K562 (cell line): ENCODE measurements around the gene SORT1. TPM values are rescaled to one million over a fixed set of nuclear protein-coding genes. Genes with fewer than 3 reads are reported as not detected.
A peak's percentile ranks its signal among the peaks of the same experiment; 100 is the strongest.
"Not testable (repeated sequence)": the region's sequence is repeated elsewhere in the genome, so short reads cannot be mapped to it uniquely, and the experiment has no call there.

Experiments
- ATAC-seq: fragments of 200-7000 bp; cut with Tn5 transposase; 3 replicates; pipeline ENCODE4 v1.9.1; 2020; ENCODE audit warnings: moderate library complexity
- BruUV-seq: library from RNA; stranded (reverse); fragments of 400-500 nt; replicated peaks from 2 replicates; lab custom pipeline; 2021; lab: Mats Ljungman, UMichigan
- CTCF ChIA-PET: fragments of 300-600 bp; formaldehyde crosslinking; extraction: SDS; loops from one replicate; lab custom pipeline; 2021; ENCODE audit warnings: low intra/inter-chr PET ratio; lab: Yijun Ruan, JAX
- POLR2A ChIA-PET: fragments of 300-600, 350-650 bp; sonication (Branson Sonifier 250); formaldehyde crosslinking; extraction: SDS; loops from one replicate; lab custom pipeline; 2021; ENCODE audit warnings: antibody characterized with exemption, inconsistent platforms; lab: Yijun Ruan, JAX
- DNase-seq, 4 experiments: peaks; one replicate each; pipeline versions ENCODE4 v3.0.0 to v3.0.0-alpha.2; 2011 to 2018; ENCODE audit warnings: low spot score in 3 of 4, mixed read lengths in 3 of 4; ENCODE audit errors: extremely low read depth in 1 of 4
- FAIRE-seq: peaks from 2 replicates; lab custom pipeline; 2011; peaks lifted over from hg19 to GRCh38; lab: Jason Lieb, UNC
- H2AFZ ChIP-seq: 2 replicates; pipeline ENCODE4 v1.6.0; 2011; ENCODE audit warnings: low read depth, low read length, control low read depth, inconsistent platforms
- H3K27ac ChIP-seq: fragments of 200-600 bp; 3 replicates; pipeline ENCODE4 v1.8.0; 2011; ENCODE audit warnings: low read depth, mild to moderate bottlenecking, control low read depth, inconsistent platforms, low read length, moderate library complexity, mixed read lengths; ENCODE audit errors: extremely low read depth
- H3K27me3 ChIP-seq, 2 experiments: fragments of 300-600 bp in 1 of 2; 2 replicates in 1 of 2; 3 replicates in 1 of 2; pipeline versions ENCODE4 v1.6.0 to v1.8.0; 2011; ENCODE audit warnings: inconsistent platforms in 2 of 2, low read length in 2 of 2, mild to moderate bottlenecking in 1 of 2, mixed read lengths in 1 of 2, moderate library complexity in 1 of 2; ENCODE audit not compliant: control insufficient read depth in 2 of 2, insufficient read depth in 2 of 2
- H3K36me3 ChIP-seq: fragments of 300-600 bp; 3 replicates; pipeline ENCODE4 v1.8.0; 2011; ENCODE audit warnings: mild to moderate bottlenecking, low read length, inconsistent platforms; ENCODE audit not compliant: control insufficient read depth, insufficient read depth
- H3K4me1 ChIP-seq, 2 experiments: fragments of 200-600 bp in 1 of 2; replicated peaks in 1 of 2; 2 replicates in 1 of 2; 3 replicates in 1 of 2; pipeline versions ENCODE4 v1.5.1 to v1.8.0; 2011; ENCODE audit warnings: inconsistent platforms in 2 of 2, low read length in 2 of 2, mild to moderate bottlenecking in 1 of 2, mixed read lengths in 1 of 2, moderate library complexity in 1 of 2; ENCODE audit not compliant: control insufficient read depth in 2 of 2, insufficient read depth in 2 of 2
- H3K4me2 ChIP-seq: 2 replicates; pipeline ENCODE4 v1.6.1; 2011; ENCODE audit warnings: low read length, control low read depth, inconsistent platforms, mixed read lengths; ENCODE audit not compliant: insufficient read depth
- H3K4me3 ChIP-seq: fragments of 200-600 bp; sonication (generic), shearing (Covaris generic); 2 replicates; pipeline ENCODE4 v1.5.1; 2016; ENCODE audit warnings: control low read depth, inconsistent platforms
- H3K79me2 ChIP-seq: fragments of 200-600 bp; 3 replicates; pipeline ENCODE4 v1.8.0; 2011; ENCODE audit warnings: low read length, inconsistent platforms; ENCODE audit not compliant: control insufficient read depth, insufficient read depth
- H3K9ac ChIP-seq, 2 experiments: 2 replicates each; pipeline versions ENCODE4 v1.6.0 to v1.6.1; 2011; ENCODE audit warnings: low read depth in 2 of 2, low read length in 2 of 2, control low read depth in 1 of 2, inconsistent platforms in 1 of 2, mild to moderate bottlenecking in 1 of 2, mixed read lengths in 1 of 2; ENCODE audit not compliant: insufficient read depth in 1 of 2
- H3K9me1 ChIP-seq: one replicate; pipeline ENCODE4 v1.6.0; 2011; ENCODE audit warnings: inconsistent platforms, mild to moderate bottlenecking, low read length, moderate library complexity; ENCODE audit not compliant: control insufficient read depth, insufficient read depth
- H3K9me3 ChIP-seq: replicated peaks from 2 replicates; pipeline ENCODE4 v1.5.1; 2011; ENCODE audit warnings: low read depth, low read length, inconsistent platforms; ENCODE audit not compliant: control insufficient read depth, insufficient read depth
- H4K20me1 ChIP-seq: replicated peaks from 2 replicates; pipeline ENCODE4 v1.6.1; 2011; ENCODE audit warnings: low read length, inconsistent platforms, mixed read lengths; ENCODE audit not compliant: control insufficient read depth, insufficient read depth
- BCOR ChIP-seq: fragments of 450-650 bp; IDR thresholded peaks from 2 replicates; pipeline ENCODE4 v1.6.1; 2016
- C11orf30 ChIP-seq: fragments of 450-650 bp; IDR thresholded peaks from 2 replicates; pipeline ENCODE4 v1.6.1; 2016; ENCODE audit warnings: low read depth, mild to moderate bottlenecking
- ELF2 ChIP-seq: fragments of 250-450 bp; sonication (Bioruptor Pico); IDR thresholded peaks from 2 replicates; pipeline ENCODE4 v1.5.0; 2021; ENCODE audit warnings: mild to moderate bottlenecking
- ETS2 ChIP-seq: IDR thresholded peaks from 2 replicates; pipeline ENCODE4 v1.6.1; 2016; ENCODE audit warnings: borderline replicate concordance, missing genetic modification characterization, mild to moderate bottlenecking, moderate library complexity, missing compliant biosample characterization; ENCODE audit not compliant: poor library complexity, severe bottlenecking
- ID3 ChIP-seq, 2 experiments: fragments of 250-450 bp in 1 of 2; fragments of 450-650 bp in 1 of 2; sonication (Bioruptor Pico) in 1 of 2; IDR thresholded peaks; 2 replicates each; pipeline versions ENCODE4 v1.6.1 to v1.8.0; 2016 to 2021; ENCODE audit warnings: mild to moderate bottlenecking in 2 of 2, moderate library complexity in 2 of 2, missing compliant biosample characterization in 1 of 2, missing genetic modification characterization in 1 of 2
- KDM1A ChIP-seq, 2 experiments: fragments of 450-650 bp; IDR thresholded peaks; 2 replicates each; pipeline ENCODE4 v1.6.1; 2016; ENCODE audit warnings: mild to moderate bottlenecking in 2 of 2
- MAFF ChIP-seq: IDR thresholded peaks from 2 replicates; pipeline ENCODE4 v1.6.1; 2012; ENCODE audit warnings: low read length, improper control_type of control experiment
- MAFG ChIP-seq: fragments of 450-650 bp; conservative IDR thresholded peaks from 2 replicates; pipeline ENCODE4 v1.6.1; 2016; ENCODE audit warnings: missing genetic modification characterization, missing compliant biosample characterization
- MCM5 ChIP-seq: fragments of 450-650 bp; IDR thresholded peaks from 2 replicates; pipeline ENCODE4 v1.6.1; 2016; ENCODE audit warnings: low read depth
- RBM25 ChIP-seq: fragments of 200-400 bp; formaldehyde crosslinking; IDR thresholded peaks from 2 replicates; pipeline ENCODE4 v1.6.1; 2018; ENCODE audit warnings: low read length, low read depth, moderate library complexity; ENCODE audit not compliant: severe bottlenecking
- U2AF2 ChIP-seq: fragments of 200-400 bp; formaldehyde crosslinking; optimal IDR thresholded peaks from 2 replicates; pipeline ENCODE3; 2017; ENCODE audit warnings: low read depth, mild to moderate bottlenecking, low read length
- ZNF121 ChIP-seq: sonication (generic); formaldehyde crosslinking; conservative IDR thresholded peaks from 2 replicates; pipeline ENCODE4 v1.8.0; 2022; ENCODE audit warnings: missing genetic modification reagents
- ZNF395 ChIP-seq: fragments of 200-800 bp; sonication (Bioruptor generic); IDR thresholded peaks from 2 replicates; pipeline ENCODE4 v1.6.1; 2017; ENCODE audit warnings: missing genetic modification characterization, missing compliant biosample characterization
- WGBS: fragments of 100-300 bp; shearing (Covaris generic); methylation state at CpG from one replicate; pipeline ENCODE4 v1.1.6; 2016; ENCODE audit warnings: low coverage, mixed read lengths; ENCODE audit not compliant: insufficient coverage; ENCODE audit errors: missing lambda C conversion rate; 5-methylcytosine and 5-hydroxymethylcytosine counted together
- in situ Hi-C: fragments of 300-500 bp; cut with MboI; formaldehyde crosslinking; loops from 4 replicates; pipeline ENCODE4 v1.15.0; 2018; ENCODE audit warnings: inconsistent platforms, mixed read lengths
- intact Hi-C: fragments of 100-400 bp; cut with micrococcal nuclease; formaldehyde crosslinking; loops from 2 replicates; pipeline ENCODE4 v1.14.2; 2022
- polyA plus RNA-seq, 8 experiments: library from polyadenylated mRNA; depleted of rRNA in 4 of 8; stranded (reverse) in 5 of 8; unstranded in 3 of 8; fragments of >200 nt; fragmentation: Nextera tagmentation in 2 of 8; fragmentation: Illumina TruSeq in 1 of 8; extraction: Ambion mirVana in 2 of 8; extraction: Trizol in 1 of 8; gene quantifications; 2 replicates each; pipeline versions ENCODE4 v1.2.1 to v1.2.3, GENCODE V29; 2011 to 2014; ENCODE audit warnings: inconsistent platforms in 1 of 8, missing spikeins in 1 of 8
- total RNA-seq, 7 experiments: library from RNA; depleted of rRNA in 6 of 7; stranded (reverse); fragments of >200 nt in 6 of 7; fragmentation: Illumina TruSeq in 2 of 7; extraction: Trizol in 2 of 7; gene quantifications; 2 replicates each; pipeline versions ENCODE4 v1.2.1 to v1.2.3, GENCODE V29; 2011 to 2021; ENCODE audit warnings: low replicate concordance in 1 of 7

Gene SORT1
- total and polyA plus RNA-seq, 9 of the 15 experiments (the other 6 are each of a cell fraction or from before 2014, with no cell fraction given), result 27.4 to 112 (median 65.0) TPM

- TF ChIP-seq ID3 (CRISPR knock-in tag; IDR thresholded peaks at IDR 0.05) (no peak), ID3 (tag; IDR thresholded peaks at IDR 0.05) (no peak), MAFG (tag) (peak; percentile 61), MCM5 (no peak), ELF2 (CRISPR knock-in tag) (no peak), C11orf30 (peak; percentile 83), ETS2 (tag) (no peak), U2AF2 (no peak), MAFF (peak; percentile 44; the same call in 1 of the 2 replicates)
Measured at GRCh38 chr1:109377698-109378097, 20.0 kb downstream of the SORT1 start (continued).

- in situ Hi-C loops, H2AFZ ChIP-seq, BruUV-seq, FAIRE-seq, H3K9me1 ChIP-seq, H3K4me2 ChIP-seq, intact Hi-C loops, H3K4me3 ChIP-seq, H4K20me1 ChIP-seq, CTCF ChIA-PET, ATAC-seq, H3K9me3 ChIP-seq, H3K27me3 ChIP-seq, DNase-seq: not testable (repeated sequence)
- H3K27ac ChIP-seq, result peak overlapping the region; percentile 59
- peaks cover 91% of the 10 kb centered on the region for H3K79me2 ChIP-seq
- TF ChIP-seq KDM1A (IDR thresholded peaks at IDR 0.05) (peak; percentile 51 to 67; a peak in 2 of 4 replicates), BCOR (peak; percentile 84), RBM25 (peak; percentile 62), ZNF121 (CRISPR knock-in tag) (peak; percentile 99), ZNF395 (0 out of 2 replicates have a peak, but pooled peaks have one; percentile 39)
- POLR2A ChIA-PET, result interaction anchor here (0.7 to 1.8 kb wide), 6 partner anchors 9 to 89 kb away, joined by 3 to 10 read pairs (median 4); no protein-coding TSS in a partner anchor
- 82% methylated on average over 2 of the region's 2 CpGs for WGBS
- H3K9ac ChIP-seq, result peak overlapping the region in 1 of 2 experiments; percentile 6; a peak in 1 of 4 replicates
- H3K36me3 ChIP-seq, result peaks cover 22% of the 10 kb centered on the region; the same call in 2 of the 3 replicates
- H3K4me1 ChIP-seq, result peaks cover 20 to 37% of the 10 kb centered on the region in 2 experiments
Measured at GRCh38 chr1:109373696-109374095, 24.0 kb downstream of the SORT1 start.
